NT2/D1 (cell line): Measurements from ENCODE around the gene EPGN.

Source experiments
- YY1 ChIP-seq: IDR thresholded peaks from 2 replicates; pipeline ENCODE4 v1.6.1; 2011; ENCODE audit not compliant: insufficient read length, insufficient read depth
- ZNF274 ChIP-seq: IDR thresholded peaks from 2 replicates; pipeline ENCODE4 v1.6.1; 2011; ENCODE audit warnings: mild to moderate bottlenecking, low read depth, low read length

DNA sequence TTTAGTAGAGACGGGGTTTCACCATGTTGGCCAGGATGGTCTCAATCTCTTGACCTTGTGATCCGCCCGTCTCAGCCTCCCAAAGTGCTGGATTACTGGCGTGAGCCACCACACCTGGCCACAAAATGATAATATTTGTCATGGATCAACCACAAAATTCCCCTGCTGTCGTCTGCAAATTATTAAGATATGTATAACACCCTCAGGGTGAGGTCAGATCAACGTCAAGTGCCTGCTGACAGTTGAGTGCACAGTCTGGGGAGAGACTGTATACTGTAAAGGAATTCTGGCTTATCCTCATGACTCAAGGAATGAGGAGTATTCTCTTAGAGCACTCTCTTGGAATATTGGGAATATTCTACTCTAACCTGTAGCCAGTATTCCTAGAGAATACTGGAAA is 11.2 kb downstream of the EPGN start:
- no peak for TF ChIP-seq ZNF274
- TF ChIP-seq YY1, result no peak
